Smooth muscle cell (in vitro differentiated cells): Measurements from ENCODE around the gene NAA80. TPM values are rescaled to one million over a fixed set of nuclear protein-coding genes. Genes with fewer than 3 reads are reported as not detected.
"Not testable (repeated sequence)": the region's sequence is repeated elsewhere in the genome, so short reads cannot be mapped to it uniquely, and the experiment has no call there.

Source experiments
- DNase-seq: peaks from one replicate; lab custom pipeline; 2025; ENCODE audit not compliant: unreplicated experiment; lab: John Stamatoyannopoulos, UW
- H2AFZ ChIP-seq: fragments of 200-600 bp; sonication (generic); 2 replicates; pipeline ENCODE4 v1.6.0; 2016; ENCODE audit warnings: antibody characterized with exemption, low read depth, mild to moderate bottlenecking
- H3F3A ChIP-seq: fragments of 200-600 bp; sonication (generic); 2 replicates; pipeline ENCODE4 v1.6.0; 2017; ENCODE audit warnings: antibody characterized with exemption, low read depth
- H3K27ac ChIP-seq: fragments of 200-600 bp; sonication (generic); 2 replicates; pipeline ENCODE4 v1.5.1; 2016; ENCODE audit warnings: low read depth, mild to moderate bottlenecking
- H3K27me3 ChIP-seq: fragments of 200-600 bp; sonication (generic); 2 replicates; pipeline ENCODE4 v1.6.1; 2016; ENCODE audit warnings: low read depth, mild to moderate bottlenecking
- H3K36me3 ChIP-seq: fragments of 200-600 bp; sonication (generic); 2 replicates; pipeline ENCODE4 v1.5.1; 2016; ENCODE audit warnings: low read depth
- H3K4me1 ChIP-seq: fragments of 200-600 bp; sonication (generic); 2 replicates; pipeline ENCODE4 v1.5.1; 2016; ENCODE audit warnings: low read depth
- H3K4me2 ChIP-seq: fragments of 200-600 bp; sonication (generic); 2 replicates; pipeline ENCODE4 v1.6.0; 2016; ENCODE audit warnings: mild to moderate bottlenecking
- H3K4me3 ChIP-seq: fragments of 200-600 bp; sonication (generic); 2 replicates; pipeline ENCODE4 v1.5.1; 2016; ENCODE audit warnings: mild to moderate bottlenecking
- H3K79me2 ChIP-seq: fragments of 200-600 bp; sonication (generic); 2 replicates; pipeline ENCODE4 v1.6.0; 2016; ENCODE audit warnings: low read depth, mild to moderate bottlenecking
- H3K9ac ChIP-seq: fragments of 200-600 bp; sonication (generic); 2 replicates; pipeline ENCODE4 v1.6.0; 2016; ENCODE audit warnings: low read depth
- H3K9me3 ChIP-seq: fragments of 200-600 bp; sonication (generic); replicated peaks from 2 replicates; pipeline ENCODE4 v1.5.1; 2016; ENCODE audit warnings: low read depth
- H4K20me1 ChIP-seq: fragments of 200-600 bp; sonication (generic); 2 replicates; pipeline ENCODE4 v1.6.0; 2016; ENCODE audit warnings: low read depth
- WGBS: methylation state at CpG from one replicate; pipeline ENCODE4 v1.1.7; 2016; ENCODE audit warnings: low lambda C conversion rate; 5-methylcytosine and 5-hydroxymethylcytosine counted together
- polyA plus RNA-seq: library from polyadenylated mRNA; unstranded; fragments of >200 nt; fragmentation: Nextera tagmentation; extraction: Ambion mirVana; gene quantifications from 2 replicates; pipeline ENCODE4 v1.2.1, GENCODE V29; 2016
- total RNA-seq: library from RNA; depleted of rRNA; stranded (reverse); fragments of >200 nt; gene quantifications from 2 replicates; pipeline ENCODE4 v1.2.3, GENCODE V29; 2014
- TF ChIP-seq, protein P1 (sequence below): fragments of 200-600 bp; sonication (generic); IDR thresholded peaks from 2 replicates; pipeline ENCODE4 v1.5.1; 2017; ENCODE audit warnings: borderline replicate concordance, mild to moderate bottlenecking, antibody characterized with exemption; ENCODE audit not compliant: insufficient read depth, poor library complexity, severe bottlenecking

The NAA80 gene
- total and polyA plus RNA-seq, 2 experiments from 2014 or later: 13.0 to 21.9 TPM

- WGBS: 28% methylated on average over 23 of the region's 26 CpGs
- no peak overlapping the region for H3K9ac ChIP-seq
- no peak overlapping the region for H3K4me2 ChIP-seq
- no peak overlapping the region for H3K27ac ChIP-seq
- no peaks in the 10 kb centered on the region for H3F3A ChIP-seq
- H3K4me3 ChIP-seq: no peak overlapping the region
- no peaks in the 10 kb centered on the region for H3K36me3 ChIP-seq
- no peak for DNase-seq
- peaks cover 8% of the 10 kb centered on the region for H4K20me1 ChIP-seq
- no peaks in the 10 kb centered on the region for H3K9me3 ChIP-seq
- TF ChIP-seq, protein P1, sequence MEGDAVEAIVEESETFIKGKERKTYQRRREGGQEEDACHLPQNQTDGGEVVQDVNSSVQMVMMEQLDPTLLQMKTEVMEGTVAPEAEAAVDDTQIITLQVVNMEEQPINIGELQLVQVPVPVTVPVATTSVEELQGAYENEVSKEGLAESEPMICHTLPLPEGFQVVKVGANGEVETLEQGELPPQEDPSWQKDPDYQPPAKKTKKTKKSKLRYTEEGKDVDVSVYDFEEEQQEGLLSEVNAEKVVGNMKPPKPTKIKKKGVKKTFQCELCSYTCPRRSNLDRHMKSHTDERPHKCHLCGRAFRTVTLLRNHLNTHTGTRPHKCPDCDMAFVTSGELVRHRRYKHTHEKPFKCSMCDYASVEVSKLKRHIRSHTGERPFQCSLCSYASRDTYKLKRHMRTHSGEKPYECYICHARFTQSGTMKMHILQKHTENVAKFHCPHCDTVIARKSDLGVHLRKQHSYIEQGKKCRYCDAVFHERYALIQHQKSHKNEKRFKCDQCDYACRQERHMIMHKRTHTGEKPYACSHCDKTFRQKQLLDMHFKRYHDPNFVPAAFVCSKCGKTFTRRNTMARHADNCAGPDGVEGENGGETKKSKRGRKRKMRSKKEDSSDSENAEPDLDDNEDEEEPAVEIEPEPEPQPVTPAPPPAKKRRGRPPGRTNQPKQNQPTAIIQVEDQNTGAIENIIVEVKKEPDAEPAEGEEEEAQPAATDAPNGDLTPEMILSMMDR: peak; percentile 78
- H3K27me3 ChIP-seq: peaks cover 42% of the 10 kb centered on the region
- H2AFZ ChIP-seq: no peak overlapping the region
- peaks cover 6% of the 10 kb centered on the region for H3K4me1 ChIP-seq
- H3K79me2 ChIP-seq: no peaks in the 10 kb centered on the region
These were observed 24.7 kb downstream of the NAA80 start for GRCh38 chr3:50274371-50275104.

DNA sequence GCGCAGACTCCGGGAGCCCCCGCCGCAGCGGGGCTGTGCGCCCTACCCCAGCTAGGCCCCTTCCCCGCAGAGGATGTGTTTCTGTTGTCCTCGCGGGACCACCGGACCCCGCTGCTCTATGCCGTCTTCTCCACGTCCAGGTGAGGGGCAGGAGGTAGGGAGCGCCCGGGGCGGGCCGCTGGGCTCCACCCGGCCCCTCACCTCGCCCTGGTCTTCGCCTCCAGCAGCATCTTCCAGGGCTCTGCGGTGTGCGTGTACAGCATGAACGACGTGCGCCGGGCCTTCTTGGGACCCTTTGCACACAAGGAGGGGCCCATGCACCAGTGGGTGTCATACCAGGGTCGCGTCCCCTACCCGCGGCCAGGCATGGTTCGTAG lies 25.5 kb downstream of the NAA80 start:
- H4K20me1 ChIP-seq: peaks cover 8% of the 10 kb centered on the region
- peaks cover 13% of the 10 kb centered on the region for H3K4me1 ChIP-seq
- no peaks in the 10 kb centered on the region for H3K79me2 ChIP-seq
- DNase-seq: no peak
- H3F3A ChIP-seq: peaks cover under 1% of the 10 kb centered on the region
- no peak overlapping the region for H3K9ac ChIP-seq
- TF ChIP-seq, protein P1: no peak
- no peak overlapping the region for H2AFZ ChIP-seq
- no peak overlapping the region for H3K27ac ChIP-seq
- WGBS: 79% methylated on average over 25 of the region's 31 CpGs
- peaks cover 42% of the 10 kb centered on the region for H3K27me3 ChIP-seq
- no peak overlapping the region for H3K4me3 ChIP-seq
- H3K36me3 ChIP-seq: no peaks in the 10 kb centered on the region
- H3K4me2 ChIP-seq: no peak overlapping the region
- no peaks in the 10 kb centered on the region for H3K9me3 ChIP-seq

DNA sequence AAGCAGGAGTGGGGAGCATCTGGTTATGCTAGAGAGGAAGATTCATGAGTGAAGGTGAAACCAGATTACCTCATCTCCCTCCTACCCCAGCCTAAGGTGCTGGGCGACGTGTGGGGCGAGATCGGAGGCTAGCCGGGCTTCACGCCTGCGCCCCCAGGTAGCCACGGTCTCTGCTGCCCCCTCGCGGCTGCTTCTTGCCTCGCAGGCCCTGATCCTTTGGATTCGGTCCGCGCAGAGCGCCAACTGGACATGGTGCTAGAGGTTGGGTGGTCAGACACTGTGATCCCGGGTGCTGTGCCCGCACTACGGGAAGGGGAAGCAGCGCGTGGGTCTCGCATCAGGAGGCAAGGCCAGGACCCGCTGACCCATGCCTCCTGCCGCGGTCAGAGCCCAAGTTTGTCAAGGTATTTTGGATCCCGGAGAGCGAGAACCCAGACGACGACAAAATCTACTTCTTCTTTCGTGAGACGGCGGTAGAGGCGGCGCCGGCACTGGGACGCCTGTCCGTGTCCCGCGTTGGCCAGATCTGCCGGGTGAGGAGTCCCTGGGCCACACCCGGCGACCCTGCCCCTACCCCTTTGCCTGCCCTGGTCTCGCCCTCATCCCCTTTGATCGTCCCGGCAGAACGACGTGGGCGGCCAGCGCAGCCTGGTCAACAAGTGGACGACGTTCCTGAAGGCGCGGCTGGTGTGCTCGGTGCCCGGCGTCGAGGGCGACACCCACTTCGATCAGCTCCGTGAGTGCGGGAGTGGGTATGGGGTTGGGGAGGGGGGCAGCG lies 26.1 kb downstream of the NAA80 start:
- TF ChIP-seq, protein P1: peak; percentile 96
- Histone ChIP-seq H3K79me2 (no peaks in the 10 kb centered on the region), H3K27me3 (peaks cover 42% of the 10 kb centered on the region), H4K20me1 (peaks cover 8% of the 10 kb centered on the region), H3F3A (peaks cover 6% of the 10 kb centered on the region), H3K9me3 (no peaks in the 10 kb centered on the region), H2AFZ (no peak overlapping the region), H3K9ac (no peak overlapping the region), H3K4me1 (peaks cover 19% of the 10 kb centered on the region), H3K36me3 (no peaks in the 10 kb centered on the region), H3K27ac (no peak overlapping the region), H3K4me3 (peak overlapping the region; percentile 38), H3K4me2 (peak overlapping the region; percentile 90)
- 30% methylated on average over 60 of the region's 61 CpGs for WGBS
- peak; percentile 72 for DNase-seq

DNA sequence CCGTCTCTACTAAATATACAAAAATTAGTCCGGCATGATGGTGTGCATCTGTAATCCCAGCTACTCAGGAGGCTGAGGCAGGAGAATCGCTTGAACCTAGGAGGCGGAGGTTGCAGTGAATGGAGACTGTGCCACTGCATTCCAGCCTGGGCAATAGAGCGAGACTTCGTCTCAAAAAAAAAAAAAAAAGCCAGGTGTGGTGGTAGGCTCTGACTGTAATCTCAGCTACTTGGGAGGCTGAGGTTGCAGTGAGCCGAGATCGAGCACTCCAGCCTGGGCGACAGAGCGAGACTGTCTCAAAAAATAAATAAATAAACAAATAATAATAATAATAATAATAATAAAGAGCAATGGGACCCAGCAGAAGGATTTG lies 26.7 kb downstream of the NAA80 start:
- 86% methylated on average over 10 of the region's 10 CpGs for WGBS
- H3K4me3 ChIP-seq: peak overlapping the region; percentile 38
- H3K27me3 ChIP-seq: peaks cover 42% of the 10 kb centered on the region
- not testable (repeated sequence) for H4K20me1 ChIP-seq, H3K79me2 ChIP-seq, H2AFZ ChIP-seq, H3K27ac ChIP-seq, H3K9me3 ChIP-seq, H3F3A ChIP-seq, H3K36me3 ChIP-seq, H3K9ac ChIP-seq, DNase-seq
- peaks cover 20% of the 10 kb centered on the region for H3K4me1 ChIP-seq
- peak overlapping the region; percentile 90 for H3K4me2 ChIP-seq
